WTC11 (cell line): ENCODE measurements around the gene TSSC4. TPM values are rescaled to one million over a fixed set of nuclear protein-coding genes. Genes with fewer than 3 reads are reported as not detected.

ENCODE experiments used
- ATAC-seq: fragments of 200-7000 bp; cut with Tn5 transposase; 2 replicates; pipeline ENCODE4 v1.10.0; 2021; ENCODE audit warnings: mild to moderate bottlenecking, moderate library complexity
- CTCF ChIA-PET: fragments of 300-600 bp; sonication (Branson Sonifier 250); formaldehyde crosslinking; loops from one replicate; lab custom pipeline; 2021; ENCODE audit warnings: antibody characterized with exemption; lab: Charles Lee
- POLR2A ChIA-PET: fragments of 350-600 bp; sonication (Branson Sonifier 250); formaldehyde crosslinking; loops from one replicate; lab custom pipeline; 2021; ENCODE audit warnings: antibody characterized with exemption; lab: Charles Lee
- DNase-seq: peaks from one replicate; pipeline ENCODE4 v3.0.0; 2021; ENCODE audit warnings: low spot score
- H3K27ac Mint-ChIP-seq: 2 replicates; pipeline ENCODE4 v1.8.0; 2021; ENCODE audit warnings: mixed read lengths
- H3K27me3 Mint-ChIP-seq: 2 replicates; pipeline ENCODE4 v1.8.0; 2021; ENCODE audit warnings: low read depth, mild to moderate bottlenecking, moderate library complexity, mixed read lengths
- H3K36me3 Mint-ChIP-seq: 2 replicates; pipeline ENCODE4 v1.8.0; 2021; ENCODE audit warnings: mixed read lengths
- H3K4me1 Mint-ChIP-seq: 2 replicates; pipeline ENCODE4 v1.8.0; 2022; ENCODE audit warnings: mixed read lengths
- H3K4me3 Mint-ChIP-seq: 2 replicates; pipeline ENCODE4 v1.8.0; 2021; ENCODE audit warnings: mild to moderate bottlenecking, moderate library complexity, mixed read lengths
- H3K9me3 Mint-ChIP-seq: 2 replicates; pipeline ENCODE4 v1.8.0; 2021; ENCODE audit warnings: mixed read lengths
- ELF4 ChIP-seq: sonication (generic); formaldehyde crosslinking; IDR thresholded peaks from 2 replicates; pipeline ENCODE4 v1.8.1; 2022; ENCODE audit warnings: low read depth, mild to moderate bottlenecking, moderate library complexity, missing genetic modification reagents
- FOXK1 ChIP-seq: sonication (generic); formaldehyde crosslinking; IDR thresholded peaks from 2 replicates; pipeline ENCODE4 v1.8.0; 2022; ENCODE audit warnings: mild to moderate bottlenecking, moderate library complexity, missing genetic modification reagents
- FOXP1 ChIP-seq: sonication (generic); formaldehyde crosslinking; IDR thresholded peaks from 2 replicates; pipeline ENCODE4 v1.8.0; 2022; ENCODE audit warnings: missing genetic modification reagents, mild to moderate bottlenecking, moderate library complexity, borderline replicate concordance
- GABPB1 ChIP-seq: sonication (generic); formaldehyde crosslinking; IDR thresholded peaks from 2 replicates; pipeline ENCODE4 v1.8.1; 2023; ENCODE audit warnings: mild to moderate bottlenecking, missing genetic modification reagents
- JAZF1 ChIP-seq: fragments of 250-450 bp; sonication (Bioruptor Pico); IDR thresholded peaks from 2 replicates; pipeline ENCODE4 v1.9.0; 2021; ENCODE audit warnings: moderate library complexity, mild to moderate bottlenecking, inconsistent platforms
- NFE2L1 ChIP-seq: sonication (generic); formaldehyde crosslinking; IDR thresholded peaks from 2 replicates; pipeline ENCODE4 v1.8.1; 2023; ENCODE audit warnings: missing genetic modification reagents
- NR3C1 ChIP-seq: sonication (generic); formaldehyde crosslinking; conservative IDR thresholded peaks from 2 replicates; pipeline ENCODE4 v1.8.1; 2023; ENCODE audit warnings: low read depth, mild to moderate bottlenecking, missing genetic modification reagents
- SMAD3 ChIP-seq: sonication (generic); formaldehyde crosslinking; IDR thresholded peaks from 2 replicates; pipeline ENCODE4 v1.8.0; 2022; ENCODE audit warnings: missing genetic modification reagents, mild to moderate bottlenecking, borderline replicate concordance
- SMAD4 ChIP-seq: sonication (generic); formaldehyde crosslinking; IDR thresholded peaks from 2 replicates; pipeline ENCODE4 v1.8.0; 2022; ENCODE audit warnings: mild to moderate bottlenecking, missing genetic modification reagents
- SOX15 ChIP-seq: fragments of 250-450 bp; sonication (Bioruptor Pico); IDR thresholded peaks from 2 replicates; pipeline ENCODE4 v1.9.0; 2021; ENCODE audit warnings: mild to moderate bottlenecking
- SP1 ChIP-seq: sonication (generic); formaldehyde crosslinking; conservative IDR thresholded peaks from 2 replicates; pipeline ENCODE4 v1.8.1; 2022; ENCODE audit warnings: missing genetic modification reagents
- TEAD1 ChIP-seq: sonication (generic); formaldehyde crosslinking; IDR thresholded peaks from 2 replicates; pipeline ENCODE4 v1.8.0; 2022; ENCODE audit warnings: mild to moderate bottlenecking, missing genetic modification reagents
- ZNF219 ChIP-seq: sonication (generic); formaldehyde crosslinking; IDR thresholded peaks from 2 replicates; pipeline ENCODE4 v1.8.0; 2023; ENCODE audit warnings: missing genetic modification reagents, mild to moderate bottlenecking, borderline replicate concordance
- ZNF281 ChIP-seq: sonication (generic); formaldehyde crosslinking; IDR thresholded peaks from 2 replicates; pipeline ENCODE4 v1.8.0; 2023; ENCODE audit warnings: mild to moderate bottlenecking, missing genetic modification reagents
- ZNF317 ChIP-seq: sonication (generic); formaldehyde crosslinking; IDR thresholded peaks from 2 replicates; pipeline ENCODE4 v1.8.1; 2023; ENCODE audit warnings: low read depth, mild to moderate bottlenecking, moderate library complexity, missing genetic modification reagents, borderline replicate concordance
- ZNF396 ChIP-seq: fragments of 250-450 bp; sonication (Bioruptor Pico); IDR thresholded peaks from 2 replicates; pipeline ENCODE4 v1.8.0; 2021; ENCODE audit warnings: mild to moderate bottlenecking, moderate library complexity, borderline replicate concordance
- total RNA-seq: library from RNA; stranded (reverse); gene quantifications from 3 replicates; pipeline ENCODE4 v1.2.3, GENCODE V29; 2021
- TF ChIP-seq, protein P1 (sequence below): sonication (generic); formaldehyde crosslinking; IDR thresholded peaks from 2 replicates; pipeline ENCODE4 v1.8.1; 2023; ENCODE audit warnings: mild to moderate bottlenecking, missing genetic modification reagents, borderline replicate concordance
- TF ChIP-seq, protein P2 (sequence below): sonication (generic); formaldehyde crosslinking; IDR thresholded peaks from 2 replicates; pipeline ENCODE4 v1.8.0; 2023; ENCODE audit warnings: missing genetic modification reagents

TSSC4 gene
- total RNA-seq, 1 experiment from 2014 or later = 41.4 TPM

GRCh38 chr11:2421996-2422395, 21.4 kb downstream of the TSSC4 start (continued):
- no peak for TF ChIP-seq GABPB1 (CRISPR knock-in tag)
- no peak for TF ChIP-seq ZNF219 (CRISPR knock-in tag)
- no peak for TF ChIP-seq SP1 (CRISPR knock-in tag)
- TF ChIP-seq SMAD4 = no peak
- no peak for TF ChIP-seq FOXK1
- TF ChIP-seq SMAD3 = no peak

DNA sequence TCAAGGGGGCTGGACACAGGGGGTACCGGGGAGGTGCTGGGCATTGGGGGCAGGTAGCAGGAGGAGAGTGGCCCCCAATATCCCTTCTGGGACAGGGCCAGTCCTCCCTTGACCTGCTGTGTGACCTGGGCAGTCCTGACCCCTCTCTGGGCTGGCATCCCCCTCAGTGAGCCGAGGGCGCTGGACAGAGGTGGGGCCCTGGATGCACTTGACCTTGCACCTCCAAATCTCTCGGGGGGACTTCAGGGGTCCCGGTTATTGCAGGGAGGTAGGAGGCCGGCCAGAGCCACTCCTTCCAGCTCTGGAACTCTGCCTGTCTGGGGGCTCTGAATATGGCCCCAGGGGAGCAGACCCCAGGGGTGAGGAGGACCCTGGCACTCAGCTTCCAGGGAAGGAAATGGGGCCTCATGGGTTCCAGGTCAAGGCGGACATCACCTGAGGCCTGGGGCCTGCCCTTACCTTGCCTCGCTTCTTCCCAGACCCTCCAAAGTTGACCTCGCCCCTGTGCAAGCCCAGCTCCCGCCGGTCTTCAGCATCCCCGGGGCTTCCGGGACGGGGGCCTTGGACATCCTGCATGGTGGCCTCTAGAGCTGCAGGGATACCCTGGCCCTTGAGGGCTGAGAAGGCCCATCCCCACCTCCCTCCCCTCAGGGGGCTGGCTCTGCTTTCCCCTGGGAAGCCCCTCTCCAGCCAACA, 22.1 kb downstream of the TSSC4 start:
- no peak overlapping the region for H3K27ac Mint-ChIP-seq
- DNase-seq (no peak), ATAC-seq (no peak)
- H3K4me3 Mint-ChIP-seq = no peak overlapping the region
- CTCF ChIA-PET = interaction anchor here (1.4 to 7.6 kb wide), 3 partner anchors 110 to 465 kb away, joined by 4 to 398 read pairs (median 82); partner anchors contain the start of genes C11orf21 and TSPAN32
- peaks cover 4% of the 10 kb centered on the region for H3K27me3 Mint-ChIP-seq
- no peaks in the 10 kb centered on the region for H3K36me3 Mint-ChIP-seq
- TF ChIP-seq NFE2L1 (CRISPR knock-in tag) (no peak), ZNF317 (no peak), ZNF396 (CRISPR knock-in tag) (no peak), NR3C1 (CRISPR knock-in tag) (no peak), SOX15 (CRISPR knock-in tag) (no peak), FOXP1 (no peak), ZNF281 (CRISPR knock-in tag) (no peak), JAZF1 (no peak), SMAD4 (no peak), ELF4 (CRISPR knock-in tag) (no peak), TEAD1 (CRISPR knock-in tag) (no peak)
- TF ChIP-seq, protein P1, sequence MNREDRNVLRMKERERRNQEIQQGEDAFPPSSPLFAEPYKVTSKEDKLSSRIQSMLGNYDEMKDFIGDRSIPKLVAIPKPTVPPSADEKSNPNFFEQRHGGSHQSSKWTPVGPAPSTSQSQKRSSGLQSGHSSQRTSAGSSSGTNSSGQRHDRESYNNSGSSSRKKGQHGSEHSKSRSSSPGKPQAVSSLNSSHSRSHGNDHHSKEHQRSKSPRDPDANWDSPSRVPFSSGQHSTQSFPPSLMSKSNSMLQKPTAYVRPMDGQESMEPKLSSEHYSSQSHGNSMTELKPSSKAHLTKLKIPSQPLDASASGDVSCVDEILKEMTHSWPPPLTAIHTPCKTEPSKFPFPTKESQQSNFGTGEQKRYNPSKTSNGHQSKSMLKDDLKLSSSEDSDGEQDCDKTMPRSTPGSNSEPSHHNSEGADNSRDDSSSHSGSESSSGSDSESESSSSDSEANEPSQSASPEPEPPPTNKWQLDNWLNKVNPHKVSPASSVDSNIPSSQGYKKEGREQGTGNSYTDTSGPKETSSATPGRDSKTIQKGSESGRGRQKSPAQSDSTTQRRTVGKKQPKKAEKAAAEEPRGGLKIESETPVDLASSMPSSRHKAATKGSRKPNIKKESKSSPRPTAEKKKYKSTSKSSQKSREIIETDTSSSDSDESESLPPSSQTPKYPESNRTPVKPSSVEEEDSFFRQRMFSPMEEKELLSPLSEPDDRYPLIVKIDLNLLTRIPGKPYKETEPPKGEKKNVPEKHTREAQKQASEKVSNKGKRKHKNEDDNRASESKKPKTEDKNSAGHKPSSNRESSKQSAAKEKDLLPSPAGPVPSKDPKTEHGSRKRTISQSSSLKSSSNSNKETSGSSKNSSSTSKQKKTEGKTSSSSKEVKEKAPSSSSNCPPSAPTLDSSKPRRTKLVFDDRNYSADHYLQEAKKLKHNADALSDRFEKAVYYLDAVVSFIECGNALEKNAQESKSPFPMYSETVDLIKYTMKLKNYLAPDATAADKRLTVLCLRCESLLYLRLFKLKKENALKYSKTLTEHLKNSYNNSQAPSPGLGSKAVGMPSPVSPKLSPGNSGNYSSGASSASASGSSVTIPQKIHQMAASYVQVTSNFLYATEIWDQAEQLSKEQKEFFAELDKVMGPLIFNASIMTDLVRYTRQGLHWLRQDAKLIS (CRISPR knock-in tag) = no peak
- TF ChIP-seq, protein P2, sequence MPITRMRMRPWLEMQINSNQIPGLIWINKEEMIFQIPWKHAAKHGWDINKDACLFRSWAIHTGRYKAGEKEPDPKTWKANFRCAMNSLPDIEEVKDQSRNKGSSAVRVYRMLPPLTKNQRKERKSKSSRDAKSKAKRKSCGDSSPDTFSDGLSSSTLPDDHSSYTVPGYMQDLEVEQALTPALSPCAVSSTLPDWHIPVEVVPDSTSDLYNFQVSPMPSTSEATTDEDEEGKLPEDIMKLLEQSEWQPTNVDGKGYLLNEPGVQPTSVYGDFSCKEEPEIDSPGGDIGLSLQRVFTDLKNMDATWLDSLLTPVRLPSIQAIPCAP (CRISPR knock-in tag) = no peak
- H3K4me1 Mint-ChIP-seq = no peaks in the 10 kb centered on the region
- POLR2A ChIA-PET = no interaction called here
- no peaks in the 10 kb centered on the region for H3K9me3 Mint-ChIP-seq
